HepG2 (cell line): ENCODE results near the gene SMAD3. TPM values are rescaled to one million over a fixed set of nuclear protein-coding genes. Genes with fewer than 3 reads are reported as not detected.

Experiments used
- AHR ChIP-seq: IDR thresholded peaks from 2 replicates; pipeline ENCODE4 v1.6.1; 2018; ENCODE audit warnings: missing genetic modification reagents, missing compliant biosample characterization
- ATAD3A ChIP-seq: sonication (generic); formaldehyde crosslinking; IDR thresholded peaks from 2 replicates; pipeline ENCODE4 v1.4.0; 2020; ENCODE audit warnings: missing genetic modification reagents
- ATM ChIP-seq: fragments of 450-650 bp; IDR thresholded peaks from 2 replicates; pipeline ENCODE4 v1.7.1; 2017; ENCODE audit warnings: mild to moderate bottlenecking, borderline replicate concordance
- CREM ChIP-seq, 2 experiments: sonication (generic) in 1 of 2; formaldehyde crosslinking in 1 of 2; IDR thresholded peaks; 2 replicates each; pipeline versions ENCODE4 v1.4.0 to v1.6.1; 2016 to 2020; ENCODE audit warnings: antibody characterized with exemption in 1 of 2, mild to moderate bottlenecking in 1 of 2, missing genetic modification reagents in 1 of 2
- HDAC6 ChIP-seq: fragments of 200-600 bp; sonication (generic); IDR thresholded peaks from 2 replicates; pipeline ENCODE4 v1.7.0; 2017; ENCODE audit warnings: mild to moderate bottlenecking, antibody characterized with exemption, low read length, low read depth
- HMG20B ChIP-seq: conservative IDR thresholded peaks from 2 replicates; pipeline ENCODE4 v1.6.1; 2016; ENCODE audit warnings: missing genetic modification reagents, missing compliant biosample characterization
- HNRNPK ChIP-seq: fragments of 200-400 bp; formaldehyde crosslinking; IDR thresholded peaks from 2 replicates; pipeline ENCODE4 v1.6.1; 2018; ENCODE audit warnings: low read length, low read depth, moderate library complexity, mild to moderate bottlenecking; ENCODE audit not compliant: poor library complexity, severe bottlenecking
- JUNB ChIP-seq: sonication (generic); formaldehyde crosslinking; IDR thresholded peaks from 2 replicates; pipeline ENCODE4 v1.8.0; 2022; ENCODE audit warnings: missing genetic modification reagents, mild to moderate bottlenecking, borderline replicate concordance
- KDM1A ChIP-seq: IDR thresholded peaks from 2 replicates; pipeline ENCODE4 v1.6.1; 2016; ENCODE audit warnings: missing compliant biosample characterization
- MATR3 ChIP-seq: sonication (generic); formaldehyde crosslinking; IDR thresholded peaks from 2 replicates; pipeline ENCODE4 v1.4.0; 2020; ENCODE audit warnings: missing genetic modification reagents
- NFE2L2 ChIP-seq: fragments of 150-350 bp; IDR thresholded peaks from 2 replicates; pipeline ENCODE4 v1.6.1; 2014; ENCODE audit warnings: low read length
- NFKBIZ ChIP-seq: IDR thresholded peaks from 2 replicates; pipeline ENCODE4 v1.6.1; 2018; ENCODE audit warnings: missing genetic modification reagents, missing compliant biosample characterization
- NKX3-1 ChIP-seq: sonication (generic); formaldehyde crosslinking; IDR thresholded peaks from 2 replicates; pipeline ENCODE4 v1.5.0; 2020; ENCODE audit warnings: missing genetic modification reagents
- PCBP1 ChIP-seq: fragments of 200-400 bp; formaldehyde crosslinking; IDR thresholded peaks from 2 replicates; pipeline ENCODE4 v1.6.1; 2017; ENCODE audit warnings: mild to moderate bottlenecking, low read depth, low read length, borderline replicate concordance
- PPARG ChIP-seq: conservative IDR thresholded peaks from 2 replicates; pipeline ENCODE4 v1.6.1; 2016; ENCODE audit warnings: missing biosample characterization, missing genetic modification reagents
- RNF2 ChIP-seq: fragments of 450-650 bp; conservative IDR thresholded peaks from 2 replicates; pipeline ENCODE4 v1.6.1; 2016; ENCODE audit warnings: low read depth
- SMARCE1 ChIP-seq: fragments of 450-650 bp; IDR thresholded peaks from 2 replicates; pipeline ENCODE4 v1.6.1; 2017; ENCODE audit warnings: borderline replicate concordance
- ZNF121 ChIP-seq: sonication (generic); formaldehyde crosslinking; IDR thresholded peaks from 2 replicates; pipeline ENCODE4 v1.5.0; 2020; ENCODE audit warnings: mild to moderate bottlenecking, missing genetic modification reagents
- ZNF674 ChIP-seq: sonication (generic); formaldehyde crosslinking; IDR thresholded peaks from 2 replicates; pipeline ENCODE4 v1.5.0; 2020; ENCODE audit warnings: low read depth, mild to moderate bottlenecking, missing genetic modification reagents
- ZNF749 ChIP-seq: sonication (generic); formaldehyde crosslinking; IDR thresholded peaks from 2 replicates; pipeline ENCODE4 v1.8.0; 2022; ENCODE audit warnings: mild to moderate bottlenecking, missing genetic modification reagents, moderate library complexity, borderline replicate concordance
- ZZZ3 ChIP-seq: sonication (generic); formaldehyde crosslinking; IDR thresholded peaks from 2 replicates; pipeline ENCODE4 v1.4.0; 2020; ENCODE audit warnings: missing genetic modification reagents, mild to moderate bottlenecking, borderline replicate concordance
- polyA plus RNA-seq, 8 experiments: library from polyadenylated mRNA; depleted of rRNA in 3 of 8; stranded (reverse) in 7 of 8; unstranded in 1 of 8; fragments of >200 nt; fragmentation: Illumina TruSeq in 4 of 8; extraction: Trizol in 4 of 8; gene quantifications; 2 replicates each; pipeline versions ENCODE4 v1.2.1 to v1.2.3, GENCODE V29; 2011 to 2016; ENCODE audit warnings: low read depth in 4 of 8, missing spikeins in 1 of 8, mixed read lengths in 1 of 8; ENCODE audit not compliant: insufficient read depth in 1 of 8
- total RNA-seq, 5 experiments: library from RNA; depleted of rRNA; stranded (reverse); fragments of >200 nt; fragmentation: Illumina TruSeq; extraction: Trizol; gene quantifications; 2 replicates each; pipeline ENCODE4 v1.2.3, GENCODE V29; 2016; ENCODE audit warnings: low read depth in 1 of 5
- TF ChIP-seq, protein P1 (sequence below): IDR thresholded peaks from 2 replicates; pipeline ENCODE4 v1.6.1; 2012; ENCODE audit warnings: low read length, improper control_type of control experiment
- TF ChIP-seq, protein P2 (sequence below): IDR thresholded peaks from 2 replicates; pipeline ENCODE4 v1.6.1; 2016; ENCODE audit warnings: missing compliant biosample characterization, missing genetic modification reagents, borderline replicate concordance
- TF ChIP-seq, protein P3 (sequence below): sonication (generic); formaldehyde crosslinking; IDR thresholded peaks from 2 replicates; pipeline ENCODE4 v1.5.1; 2020; ENCODE audit warnings: missing genetic modification reagents, mild to moderate bottlenecking, borderline replicate concordance
- TF ChIP-seq, protein P4 (sequence below): sonication (generic); formaldehyde crosslinking; IDR thresholded peaks from 2 replicates; pipeline ENCODE4 v1.8.0; 2022; ENCODE audit warnings: missing genetic modification reagents, mild to moderate bottlenecking, moderate library complexity, borderline replicate concordance

SMAD3 gene
- total and polyA plus RNA-seq, 2 of the 13 experiments (the other 11 are each of a cell fraction or from before 2014, with no cell fraction given) = 8.6 to 56.3 TPM

DNA sequence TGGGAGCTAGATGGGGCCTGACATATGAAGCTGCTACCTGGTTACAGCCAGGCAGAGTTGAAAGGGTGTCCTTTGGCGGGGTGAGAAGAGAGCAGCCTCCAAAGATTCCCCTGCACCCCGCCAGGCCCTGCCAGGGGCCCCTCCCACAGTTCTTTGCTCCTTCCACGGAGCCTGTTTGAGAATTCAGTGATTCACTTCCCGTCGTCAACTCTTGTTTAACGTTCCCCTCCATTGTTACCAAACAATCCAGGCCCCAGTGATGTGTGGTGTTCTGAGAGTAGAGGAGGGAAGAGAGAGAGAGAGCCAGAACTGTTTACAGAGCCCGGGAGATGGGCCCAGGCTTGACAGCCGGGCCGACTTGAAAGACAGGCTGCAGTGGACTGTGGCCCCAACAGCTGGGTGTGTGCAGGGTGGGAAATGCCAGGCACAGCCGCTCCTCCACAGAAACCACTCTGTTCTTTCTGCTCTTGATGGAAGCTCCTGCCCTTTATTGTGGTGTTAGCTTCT is 81.5 kb downstream of the SMAD3 start (continued):
- TF ChIP-seq, protein P1, sequence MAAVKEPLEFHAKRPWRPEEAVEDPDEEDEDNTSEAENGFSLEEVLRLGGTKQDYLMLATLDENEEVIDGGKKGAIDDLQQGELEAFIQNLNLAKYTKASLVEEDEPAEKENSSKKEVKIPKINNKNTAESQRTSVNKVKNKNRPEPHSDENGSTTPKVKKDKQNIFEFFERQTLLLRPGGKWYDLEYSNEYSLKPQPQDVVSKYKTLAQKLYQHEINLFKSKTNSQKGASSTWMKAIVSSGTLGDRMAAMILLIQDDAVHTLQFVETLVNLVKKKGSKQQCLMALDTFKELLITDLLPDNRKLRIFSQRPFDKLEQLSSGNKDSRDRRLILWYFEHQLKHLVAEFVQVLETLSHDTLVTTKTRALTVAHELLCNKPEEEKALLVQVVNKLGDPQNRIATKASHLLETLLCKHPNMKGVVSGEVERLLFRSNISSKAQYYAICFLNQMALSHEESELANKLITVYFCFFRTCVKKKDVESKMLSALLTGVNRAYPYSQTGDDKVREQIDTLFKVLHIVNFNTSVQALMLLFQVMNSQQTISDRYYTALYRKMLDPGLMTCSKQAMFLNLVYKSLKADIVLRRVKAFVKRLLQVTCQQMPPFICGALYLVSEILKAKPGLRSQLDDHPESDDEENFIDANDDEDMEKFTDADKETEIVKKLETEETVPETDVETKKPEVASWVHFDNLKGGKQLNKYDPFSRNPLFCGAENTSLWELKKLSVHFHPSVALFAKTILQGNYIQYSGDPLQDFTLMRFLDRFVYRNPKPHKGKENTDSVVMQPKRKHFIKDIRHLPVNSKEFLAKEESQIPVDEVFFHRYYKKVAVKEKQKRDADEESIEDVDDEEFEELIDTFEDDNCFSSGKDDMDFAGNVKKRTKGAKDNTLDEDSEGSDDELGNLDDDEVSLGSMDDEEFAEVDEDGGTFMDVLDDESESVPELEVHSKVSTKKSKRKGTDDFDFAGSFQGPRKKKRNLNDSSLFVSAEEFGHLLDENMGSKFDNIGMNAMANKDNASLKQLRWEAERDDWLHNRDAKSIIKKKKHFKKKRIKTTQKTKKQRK = no peak
- no peak for TF ChIP-seq AHR (CRISPR knock-in tag)
- TF ChIP-seq KDM1A (CRISPR knock-in tag) = peak; percentile 90
- no peak for TF ChIP-seq NKX3-1 (CRISPR knock-in tag)
- no peak for TF ChIP-seq ZNF674 (CRISPR knock-in tag)
- no peak for TF ChIP-seq ATAD3A
- TF ChIP-seq, protein P2, sequence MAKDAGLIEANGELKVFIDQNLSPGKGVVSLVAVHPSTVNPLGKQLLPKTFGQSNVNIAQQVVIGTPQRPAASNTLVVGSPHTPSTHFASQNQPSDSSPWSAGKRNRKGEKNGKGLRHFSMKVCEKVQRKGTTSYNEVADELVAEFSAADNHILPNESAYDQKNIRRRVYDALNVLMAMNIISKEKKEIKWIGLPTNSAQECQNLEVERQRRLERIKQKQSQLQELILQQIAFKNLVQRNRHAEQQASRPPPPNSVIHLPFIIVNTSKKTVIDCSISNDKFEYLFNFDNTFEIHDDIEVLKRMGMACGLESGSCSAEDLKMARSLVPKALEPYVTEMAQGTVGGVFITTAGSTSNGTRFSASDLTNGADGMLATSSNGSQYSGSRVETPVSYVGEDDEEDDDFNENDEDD (CRISPR knock-in tag) = no peak
- TF ChIP-seq ZNF749 (CRISPR knock-in tag) = no peak
- TF ChIP-seq MATR3 = no peak
- no peak for TF ChIP-seq PCBP1
- no peak for TF ChIP-seq NFE2L2
- no peak for TF ChIP-seq HNRNPK
- TF ChIP-seq RNF2 = no peak
- TF ChIP-seq NFKBIZ = 0 out of 2 replicates have a peak, but pooled peaks have one; percentile 45
- peak; percentile 91 for TF ChIP-seq HMG20B (CRISPR knock-in tag)
- TF ChIP-seq, protein P3, sequence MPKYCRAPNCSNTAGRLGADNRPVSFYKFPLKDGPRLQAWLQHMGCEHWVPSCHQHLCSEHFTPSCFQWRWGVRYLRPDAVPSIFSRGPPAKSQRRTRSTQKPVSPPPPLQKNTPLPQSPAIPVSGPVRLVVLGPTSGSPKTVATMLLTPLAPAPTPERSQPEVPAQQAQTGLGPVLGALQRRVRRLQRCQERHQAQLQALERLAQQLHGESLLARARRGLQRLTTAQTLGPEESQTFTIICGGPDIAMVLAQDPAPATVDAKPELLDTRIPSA = no peak
- TF ChIP-seq PPARG = peak; percentile 47; the same call in 1 of the 2 replicates
- TF ChIP-seq ATM = no peak
- TF ChIP-seq ZZZ3 (CRISPR knock-in tag) = no peak
- peak; percentile 89 for TF ChIP-seq CREM (IDR thresholded peaks at IDR 0.05)
- TF ChIP-seq CREM (CRISPR knock-in tag; IDR thresholded peaks at IDR 0.05) = no peak
- TF ChIP-seq SMARCE1 = no peak
- TF ChIP-seq ZNF121 (CRISPR knock-in tag) = peak; percentile 56; the same call in 1 of the 2 replicates
- TF ChIP-seq HDAC6 = no peak
- no peak for TF ChIP-seq JUNB (CRISPR knock-in tag)
- TF ChIP-seq, protein P4, sequence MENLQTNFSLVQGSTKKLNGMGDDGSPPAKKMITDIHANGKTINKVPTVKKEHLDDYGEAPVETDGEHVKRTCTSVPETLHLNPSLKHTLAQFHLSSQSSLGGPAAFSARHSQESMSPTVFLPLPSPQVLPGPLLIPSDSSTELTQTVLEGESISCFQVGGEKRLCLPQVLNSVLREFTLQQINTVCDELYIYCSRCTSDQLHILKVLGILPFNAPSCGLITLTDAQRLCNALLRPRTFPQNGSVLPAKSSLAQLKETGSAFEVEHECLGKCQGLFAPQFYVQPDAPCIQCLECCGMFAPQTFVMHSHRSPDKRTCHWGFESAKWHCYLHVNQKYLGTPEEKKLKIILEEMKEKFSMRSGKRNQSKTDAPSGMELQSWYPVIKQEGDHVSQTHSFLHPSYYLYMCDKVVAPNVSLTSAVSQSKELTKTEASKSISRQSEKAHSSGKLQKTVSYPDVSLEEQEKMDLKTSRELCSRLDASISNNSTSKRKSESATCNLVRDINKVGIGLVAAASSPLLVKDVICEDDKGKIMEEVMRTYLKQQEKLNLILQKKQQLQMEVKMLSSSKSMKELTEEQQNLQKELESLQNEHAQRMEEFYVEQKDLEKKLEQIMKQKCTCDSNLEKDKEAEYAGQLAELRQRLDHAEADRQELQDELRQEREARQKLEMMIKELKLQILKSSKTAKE (CRISPR knock-in tag) = peak; percentile 90
